NCI-H748 (cell line): ENCODE results near the gene ARHGEF39.
"Not testable (repeated sequence)": the region's sequence is repeated elsewhere in the genome, so short reads cannot be mapped to it uniquely, and the experiment has no call there.

Experiments
- DNase-seq: peaks from one replicate; lab custom pipeline; 2025; ENCODE audit not compliant: unreplicated experiment; lab: John Stamatoyannopoulos, UW

Gene ARHGEF39

GRCh38 chr9:35628389-35628991 lies 36.5 kb downstream of the ARHGEF39 start:
- DNase-seq = no peak

- DNase-seq = no peak
Observed at GRCh38 chr9:35627575-35627974, 37.4 kb downstream of the ARHGEF39 start.

GRCh38 chr9:35619800-35620158 lies 45.2 kb downstream of the ARHGEF39 start:
- DNase-seq = no peak

- no peak for DNase-seq
Observed at GRCh38 chr9:35618854-35619799, 45.9 kb downstream of the ARHGEF39 start.

DNA sequence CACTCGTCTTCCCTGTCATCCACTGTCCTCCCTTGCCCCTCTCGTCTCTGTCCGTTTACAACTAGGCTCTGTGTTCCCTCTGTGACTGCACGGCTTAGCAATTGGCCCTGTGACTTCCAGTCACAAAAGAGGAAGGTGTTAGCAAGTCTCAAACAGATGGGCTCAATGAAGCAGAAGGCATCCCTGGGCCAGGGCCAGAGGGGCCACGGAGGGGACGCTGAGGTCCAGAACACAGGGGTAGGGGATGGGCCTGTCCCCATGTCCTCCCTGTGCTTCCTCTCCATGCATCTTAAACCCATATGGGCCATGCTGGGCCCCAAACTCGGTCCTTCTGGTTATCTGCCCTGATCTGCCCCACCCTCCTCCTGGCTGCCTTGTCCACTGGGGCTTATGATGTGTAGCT lies 46.7 kb downstream of the ARHGEF39 start, which contains the start of gene CD72:
Gene CD72, minus strand, starts transcription at position 89 of the 403 bp plus-strand sequence. CDS start 110 bp downstream, outside the sequence.
- DNase-seq = no peak

DNA sequence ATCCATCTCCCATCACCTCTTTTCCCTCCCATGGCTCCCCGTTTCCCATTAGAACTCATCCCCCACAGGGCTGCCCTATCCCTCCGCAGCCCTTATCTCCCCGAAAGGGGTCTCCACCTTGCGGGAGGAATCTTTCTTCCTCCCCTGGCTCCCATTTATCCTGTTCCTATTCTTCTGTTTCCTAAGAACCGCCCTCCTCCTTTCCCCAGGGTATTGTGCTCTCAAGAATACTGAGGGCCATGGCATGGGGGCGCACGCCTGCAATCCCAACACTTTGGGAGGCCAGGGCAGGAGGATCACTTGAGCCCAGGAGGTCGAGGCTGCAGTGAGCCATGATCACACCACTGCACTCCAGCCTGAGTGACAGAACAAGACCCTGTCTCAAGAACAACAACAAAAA lies 47.4 kb downstream of the ARHGEF39 start:
- no peak for DNase-seq

DNA sequence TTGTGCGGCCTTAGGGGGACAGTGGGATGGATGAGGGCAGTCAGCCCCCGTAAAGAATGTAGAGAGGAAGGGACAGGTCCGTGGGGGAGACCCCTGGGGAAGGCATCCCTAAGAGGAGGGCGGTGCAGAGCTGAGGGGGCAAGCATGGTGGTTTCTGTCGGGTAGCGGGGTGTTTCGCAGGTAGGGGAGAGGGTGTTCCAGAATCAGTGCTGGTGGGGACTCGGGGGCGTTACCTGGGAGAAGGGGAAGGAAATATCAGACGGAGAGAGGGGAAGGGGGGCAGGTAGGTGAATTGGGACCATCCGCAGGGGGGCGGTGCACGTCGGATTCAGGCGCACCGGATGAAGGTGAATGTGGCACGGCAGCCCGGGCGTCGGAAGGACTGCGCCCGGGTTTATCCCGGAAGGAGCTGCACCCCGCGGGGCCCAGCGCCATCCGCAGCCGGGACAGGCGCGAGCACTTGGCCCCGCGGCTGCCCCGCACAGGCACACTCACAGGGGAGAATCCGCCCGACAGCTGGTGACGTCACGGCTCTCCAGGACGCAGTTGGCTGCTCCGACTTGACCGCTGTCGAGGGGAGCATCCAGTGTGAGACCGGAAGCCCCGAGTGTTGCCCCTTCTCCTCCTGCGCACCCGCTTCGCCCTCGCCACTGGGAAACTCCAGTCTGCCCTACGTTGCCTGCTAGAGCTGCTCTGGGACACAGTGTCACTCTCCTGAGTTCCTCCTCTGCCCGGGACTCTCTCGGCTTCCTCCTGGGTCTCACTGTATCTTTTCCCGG lies 48.1 kb downstream of the ARHGEF39 start:
- DNase-seq = peak; percentile 56

DNA sequence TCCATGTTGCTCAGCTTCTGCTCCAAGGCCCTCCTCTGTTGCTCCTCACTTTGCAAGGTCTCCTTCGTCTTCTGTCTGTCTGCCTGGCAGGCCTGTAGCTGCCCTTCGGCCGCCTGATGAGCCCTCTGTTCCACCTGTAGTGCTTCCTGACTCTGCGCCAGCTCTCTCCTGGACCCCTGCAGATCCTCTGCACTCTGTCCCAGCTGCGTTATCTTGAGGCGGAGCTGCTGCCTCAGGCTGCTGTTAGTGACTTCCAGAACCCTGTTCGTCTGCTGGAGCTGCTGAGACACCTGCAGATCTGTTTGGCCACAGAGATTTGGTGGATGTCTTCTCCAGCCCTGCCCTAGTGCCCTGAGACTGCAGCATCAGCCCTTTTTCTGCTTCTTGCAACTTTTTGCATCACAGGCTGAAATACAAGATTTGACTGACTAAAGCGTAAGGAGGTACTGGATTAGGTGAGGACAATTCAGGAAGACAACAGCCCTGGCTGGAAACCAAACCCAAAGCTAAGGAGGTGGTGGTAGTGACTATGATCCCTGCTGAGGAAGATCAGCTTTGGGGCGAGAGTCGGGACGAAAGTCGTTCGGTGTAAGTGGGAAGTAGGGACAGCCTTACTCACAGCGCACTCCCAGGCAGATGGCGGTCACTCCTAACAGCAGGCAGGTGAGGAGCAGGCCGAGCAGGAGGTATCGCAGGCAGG lies 48.9 kb downstream of the ARHGEF39 start:
- DNase-seq = no peak

- no peak for DNase-seq
Observed at GRCh38 chr9:35612843-35613242, 52.2 kb downstream of the ARHGEF39 start.

DNA sequence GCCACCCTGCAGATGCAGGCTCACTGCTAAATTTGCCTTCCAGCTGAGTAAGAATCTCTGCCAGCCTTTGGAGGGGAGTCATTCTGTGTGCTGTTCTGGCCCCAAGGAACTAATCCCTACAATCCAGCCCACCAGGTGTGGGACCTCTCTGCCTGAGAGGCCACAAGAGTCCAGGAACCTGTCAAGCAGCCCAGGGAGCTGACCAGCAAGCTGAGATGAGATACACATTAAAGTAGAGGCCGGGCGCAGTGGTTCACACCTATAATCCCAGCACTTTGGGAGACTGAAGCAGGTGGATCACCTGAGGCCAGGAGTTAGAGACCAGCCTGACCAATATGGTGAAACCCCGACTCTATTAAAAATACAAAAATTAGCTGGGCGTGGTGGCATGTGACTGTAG lies 52.9 kb downstream of the ARHGEF39 start:
- not testable (repeated sequence) for DNase-seq

DNA sequence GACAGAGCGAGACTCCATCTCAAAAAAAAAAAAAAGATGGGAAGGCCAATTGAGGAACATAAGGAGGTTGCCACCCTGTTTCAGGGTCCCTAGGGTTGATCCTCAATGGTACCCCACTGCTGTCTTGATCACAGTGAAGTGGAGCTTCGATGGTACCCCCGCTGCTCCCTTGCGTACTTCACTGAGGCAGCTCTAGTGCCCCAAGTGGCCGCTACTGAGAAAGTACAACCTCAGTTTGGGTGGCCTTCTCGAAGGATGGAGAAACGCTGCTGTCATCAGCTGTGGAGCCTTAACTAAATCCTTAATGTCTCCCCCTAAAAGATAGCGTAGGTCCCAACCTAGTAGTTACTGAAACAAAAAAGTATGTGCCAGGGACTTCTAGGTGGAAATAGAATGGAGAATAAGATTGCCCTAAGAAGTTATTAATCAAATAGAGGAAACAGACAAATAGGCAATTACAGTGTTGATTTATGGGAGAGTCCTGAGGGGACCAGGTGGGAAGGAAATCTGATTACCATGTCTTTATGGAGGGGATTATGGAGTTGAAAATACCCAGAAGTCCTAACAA lies 53.7 kb downstream of the ARHGEF39 start:
- peak; percentile 52 for DNase-seq

GRCh38 chr9:35609820-35610163 lies 55.2 kb downstream of the ARHGEF39 start:
- no peak for DNase-seq
